WTC11 (cell line): ENCODE results near the gene RGS6.

Experiments
- CTCF ChIP-seq: fragments of 200-600 bp; IDR thresholded peaks from 2 replicates; pipeline ENCODE4 v1.8.0; 2022; ENCODE audit warnings: antibody characterized with exemption
- NFE2L1 ChIP-seq: sonication (generic); formaldehyde crosslinking; IDR thresholded peaks from 2 replicates; pipeline ENCODE4 v1.8.1; 2023; ENCODE audit warnings: missing genetic modification reagents

DNA sequence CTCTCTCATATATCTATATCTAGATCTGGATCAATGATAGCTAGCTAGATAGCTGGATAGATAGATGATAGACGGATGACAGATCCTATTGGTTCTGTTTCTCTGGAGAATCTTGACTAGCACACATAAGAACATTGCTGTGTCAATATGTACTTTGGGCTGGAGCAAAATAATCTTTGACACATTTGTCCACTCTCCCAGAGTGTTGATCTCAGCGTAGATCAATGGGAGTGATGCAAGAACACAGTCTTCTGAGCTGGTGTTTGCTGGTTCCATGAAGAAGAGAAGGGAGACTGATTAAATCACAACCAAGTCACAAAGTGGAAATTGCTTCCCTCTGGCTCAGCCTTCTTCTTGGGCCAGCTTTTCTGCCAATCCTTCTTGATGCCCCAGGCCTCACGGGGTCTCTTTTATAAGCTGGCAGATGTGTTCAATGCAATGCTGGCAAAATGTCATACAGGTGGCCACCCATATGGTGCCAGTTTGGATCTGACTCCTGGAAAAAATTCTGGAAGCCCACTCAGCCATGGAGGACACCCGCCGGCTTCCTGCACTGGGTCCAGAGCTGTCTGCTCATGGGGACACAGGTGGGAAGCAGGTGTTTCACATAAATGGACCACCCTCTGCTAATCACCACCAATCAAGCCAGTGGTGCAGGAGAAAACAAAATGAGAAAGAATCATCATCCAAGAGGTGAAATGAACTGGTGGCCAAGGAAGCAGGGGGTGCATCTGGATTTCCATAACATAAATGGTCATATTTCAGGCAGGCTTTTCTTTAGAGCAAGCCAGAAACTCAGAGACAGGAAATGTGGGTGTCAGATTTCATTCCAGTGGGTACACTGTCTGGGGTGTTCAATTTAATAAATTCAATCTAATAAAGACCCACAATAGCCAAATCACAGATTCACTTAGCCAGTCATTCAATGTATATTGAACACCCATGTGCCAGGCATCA is 651.4 kb downstream of the RGS6 start:
- TF ChIP-seq CTCF (no peak), NFE2L1 (CRISPR knock-in tag) (no peak)
